Mesendoderm (in vitro differentiated cells): Measurements from ENCODE around the gene HTR3D. TPM values are rescaled to one million over a fixed set of nuclear protein-coding genes. Genes with fewer than 3 reads are reported as not detected.

Experiments
- small RNA-seq: library from polyadenylated mRNA; stranded (forward); fragments of <200 nt; extraction: miRNeasy Mini kit (QIAGEN cat#:217004); gene quantifications from one replicate; pipeline ENCODE3, GENCODE V24; 2013; ENCODE audit not compliant: insufficient read depth

Gene HTR3D

Small RNAs within 50 kb of the gene (small RNA-seq; reads per million reads assigned to genes)
- gene RF00019 = not detected
